Eye (tissue), 1 donor: Measurements from ENCODE around the gene NFATC2.
"Not testable (repeated sequence)": the region's sequence is repeated elsewhere in the genome, so short reads cannot be mapped to it uniquely, and the experiment has no call there.

ENCODE experiments used
- DNase-seq: peaks from one replicate; pipeline ENCODE4 v3.0.0-alpha.2; 2015

Gene NFATC2

DNA sequence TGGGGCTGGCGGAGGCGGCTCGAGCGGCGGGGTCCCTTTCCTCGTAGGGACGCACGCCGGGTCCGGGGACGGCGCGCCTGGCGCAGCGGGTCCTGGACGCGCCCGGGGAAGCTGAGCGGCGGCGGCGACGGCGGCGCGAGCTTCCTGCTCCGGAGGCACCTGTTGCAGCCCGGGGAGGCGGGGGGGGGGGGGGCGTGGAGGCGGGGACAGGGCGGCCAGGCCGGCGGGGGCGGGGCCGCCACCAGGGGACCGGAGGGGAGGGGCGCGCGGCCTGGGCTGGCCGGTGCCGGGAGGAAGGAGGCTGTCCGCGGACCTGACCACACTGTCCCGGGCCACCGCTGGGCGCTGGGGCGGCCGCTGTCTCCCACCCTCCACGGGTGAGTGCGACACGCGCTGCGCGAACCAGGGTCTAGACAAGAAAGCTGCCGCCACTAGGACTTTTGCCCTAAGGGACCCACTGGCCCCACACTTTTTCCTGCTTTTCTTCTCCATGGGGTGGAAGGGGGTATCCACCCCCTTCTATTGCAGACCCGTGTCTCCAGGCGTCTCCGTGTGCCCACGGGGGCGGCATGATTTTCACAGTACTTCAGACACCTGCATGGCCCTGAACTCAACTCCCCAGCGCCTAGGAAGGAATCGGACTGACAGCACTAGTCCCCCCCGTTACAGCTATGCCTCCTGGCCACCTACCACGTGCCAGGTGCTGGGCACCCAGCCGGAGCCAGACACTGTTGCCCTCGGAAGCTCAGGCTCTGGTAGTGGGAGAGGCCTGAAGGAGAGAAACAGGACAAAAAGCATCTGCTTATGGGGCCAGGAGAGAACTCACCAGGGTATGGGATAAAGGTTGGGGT, at the start of gene NFATC2:
NFATC2 (minus strand) TSS at position 149 of the 851 bp plus-strand sequence. CDS start 220 bp downstream, outside the sequence.
- peak; percentile 40 for DNase-seq

DNA sequence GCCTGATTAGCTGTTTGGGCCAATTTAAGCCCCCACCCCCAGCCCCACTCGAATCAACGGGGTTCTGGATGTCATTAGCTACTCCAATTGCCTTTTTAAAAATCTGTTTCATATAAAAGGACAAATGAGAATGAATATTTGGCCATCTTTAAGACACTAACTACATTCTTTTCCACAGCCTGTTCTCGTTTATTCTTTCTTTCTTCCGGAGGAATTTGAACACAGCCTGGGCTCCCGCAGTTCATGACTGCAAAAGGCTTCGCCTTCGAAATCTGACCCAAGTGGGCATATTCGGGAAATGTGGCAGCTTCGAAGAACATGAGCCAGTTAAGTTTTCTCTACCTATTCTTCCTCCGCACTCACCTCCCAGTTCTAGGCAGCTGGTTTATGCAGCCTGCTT, 49.4 kb upstream of the NFATC2 start:
- peak; percentile 25 for DNase-seq

DNA sequence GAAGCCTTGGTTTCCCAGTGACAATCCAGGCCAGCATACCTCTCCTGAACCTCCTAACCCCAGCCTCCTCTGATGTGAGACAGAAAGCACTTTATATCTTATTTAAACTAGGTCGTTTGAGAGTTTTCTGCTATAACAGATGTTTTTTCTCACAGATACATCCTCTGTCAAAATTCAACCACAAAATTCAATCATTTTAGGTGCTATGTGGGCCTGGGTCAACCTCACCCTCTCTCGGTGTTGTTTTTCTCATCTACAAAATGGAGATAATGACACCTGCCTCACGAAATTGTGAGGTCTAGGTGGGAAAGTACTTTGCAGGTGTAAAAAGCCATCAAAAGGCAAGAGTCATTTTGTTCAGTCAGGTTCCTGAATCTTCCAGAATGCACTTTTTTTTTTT, 46.2 kb upstream of the NFATC2 start:
- DNase-seq: no peak

DNA sequence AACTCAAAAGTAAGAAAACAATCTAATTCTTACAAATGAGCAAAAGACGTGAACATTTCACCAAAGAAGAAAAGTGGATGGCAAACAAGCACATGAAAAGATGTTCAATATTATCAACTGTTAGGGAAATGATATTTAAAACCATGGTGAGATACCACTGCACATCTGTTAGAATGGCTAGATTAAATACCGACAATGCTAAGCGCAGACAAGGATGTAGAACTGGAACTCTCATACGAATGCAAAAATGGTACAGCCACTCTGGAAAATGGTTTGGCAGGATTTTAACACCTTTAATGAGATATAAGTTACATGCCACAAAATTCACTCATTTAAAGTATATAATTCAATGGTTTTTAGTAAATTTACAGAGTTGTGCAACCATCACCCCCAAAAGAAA, 44.6 kb upstream of the NFATC2 start:
- no peak for DNase-seq

DNA sequence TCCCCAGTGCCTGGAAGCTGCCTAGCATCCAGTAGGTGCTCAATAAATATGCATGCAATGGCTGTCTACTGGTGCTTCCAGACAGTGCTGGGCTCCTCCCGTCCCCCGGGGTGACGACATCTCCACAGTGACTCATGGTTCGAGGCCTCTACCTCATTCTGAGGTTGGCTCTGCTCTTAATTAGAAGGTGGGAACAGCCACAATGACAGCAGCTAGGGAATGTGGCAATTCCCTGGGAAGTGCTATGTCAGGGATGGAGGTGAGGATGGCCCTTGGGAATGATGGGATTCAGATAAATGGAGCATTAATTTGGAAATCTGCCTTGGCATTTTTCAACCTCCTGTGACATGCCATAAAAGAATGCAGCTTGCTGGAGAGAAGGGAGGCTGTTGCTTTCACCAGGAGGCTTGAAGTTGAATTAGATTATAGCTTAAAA, 43.5 kb upstream of the NFATC2 start:
- DNase-seq: no peak

DNA sequence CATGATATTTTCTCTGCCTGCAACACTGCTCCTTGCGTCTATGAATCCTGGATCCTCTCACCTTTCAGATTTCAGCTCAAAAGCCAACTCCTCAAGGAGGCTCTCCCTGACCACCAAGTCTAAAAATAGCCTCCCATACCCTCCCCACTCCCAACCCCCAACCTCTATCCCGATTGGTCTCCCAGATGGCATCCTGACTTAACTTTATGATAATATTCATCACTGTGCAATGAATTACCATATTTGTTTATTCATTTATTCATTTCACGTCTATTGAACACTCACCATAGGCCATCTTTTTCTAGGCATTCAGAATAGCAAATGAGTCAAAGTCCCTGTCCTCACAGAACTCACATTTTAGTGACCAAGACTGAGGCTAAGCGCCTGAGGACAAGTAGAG, 42.6 kb upstream of the NFATC2 start:
- DNase-seq: no peak

DNA sequence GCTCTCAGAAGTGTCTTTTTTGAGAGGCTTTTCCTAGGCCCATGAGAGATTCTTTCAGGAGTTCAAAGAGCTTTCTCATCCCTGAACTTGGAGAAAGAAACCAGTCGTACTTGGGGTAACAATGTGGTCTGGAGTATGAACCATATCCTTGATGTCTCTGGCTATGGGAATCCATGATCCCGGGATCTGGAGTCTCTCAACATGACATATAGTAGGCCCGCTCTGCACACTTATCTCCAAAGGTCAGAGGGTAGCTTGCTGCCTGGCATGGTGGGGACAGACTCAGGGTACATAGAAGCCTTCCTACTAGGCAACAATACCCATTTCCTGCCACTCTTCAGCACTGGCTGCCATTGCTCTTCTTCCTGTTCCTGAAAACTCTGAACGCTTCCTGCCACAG, 42.2 kb upstream of the NFATC2 start:
- no peak for DNase-seq

DNA sequence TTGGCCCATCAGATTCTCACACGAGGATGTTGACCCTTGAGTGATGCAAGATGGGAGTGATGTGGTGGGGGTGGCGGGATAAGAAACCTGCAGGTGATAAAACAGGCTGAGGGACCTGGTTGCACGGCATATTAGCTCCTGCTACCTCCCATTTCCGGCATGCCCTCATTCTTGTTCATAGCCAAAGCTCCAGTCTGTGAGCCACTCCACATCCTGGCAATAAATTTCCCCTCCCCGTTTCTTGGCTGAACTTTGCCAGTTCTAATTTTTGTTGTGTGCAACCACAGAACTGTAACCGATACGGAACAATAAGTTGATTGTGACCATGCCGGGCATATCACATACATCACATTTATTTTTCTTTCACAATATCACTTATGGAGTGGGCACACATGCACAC, 41.6 kb upstream of the NFATC2 start:
- no peak for DNase-seq

DNA sequence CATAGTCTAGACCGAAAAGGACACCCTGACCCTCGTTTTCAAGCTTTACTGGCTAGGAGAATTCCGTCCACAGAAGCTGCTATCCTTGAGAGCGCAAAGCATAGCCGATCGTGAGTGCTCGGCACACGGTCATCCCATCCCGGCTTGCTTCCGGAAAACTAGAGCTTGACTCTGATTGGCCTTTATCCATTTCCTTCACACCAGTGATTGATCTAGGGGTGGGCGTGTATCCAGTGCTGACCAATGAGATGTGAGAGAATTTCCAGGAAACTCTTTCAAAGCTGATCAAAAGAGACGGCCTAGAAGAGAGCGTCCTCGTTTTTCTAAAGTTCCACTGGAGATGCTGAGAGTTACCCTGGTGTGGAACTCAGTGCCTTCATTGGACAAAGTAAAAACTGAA, 41.0 kb upstream of the NFATC2 start:
- DNase-seq: no peak

DNA sequence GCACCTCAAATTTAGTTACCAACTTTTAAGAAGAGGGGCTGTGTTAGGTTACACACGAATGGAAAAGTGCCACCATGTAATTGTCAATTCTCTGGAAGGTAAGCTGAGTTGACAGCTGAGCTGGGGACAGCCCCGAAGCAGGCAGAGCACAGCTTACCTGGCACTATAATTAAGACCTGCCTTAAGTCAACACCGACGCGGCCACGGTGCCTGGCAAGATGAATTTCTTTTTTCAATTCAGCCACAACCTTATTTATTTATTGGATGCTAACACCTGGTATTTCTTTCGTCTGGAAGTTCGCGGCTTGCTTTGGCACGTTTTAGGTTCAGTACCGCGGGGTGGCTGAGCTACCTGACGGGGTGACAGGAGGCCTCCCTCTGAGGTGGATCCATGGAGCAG, 40.6 kb upstream of the NFATC2 start:
- no peak for DNase-seq

DNA sequence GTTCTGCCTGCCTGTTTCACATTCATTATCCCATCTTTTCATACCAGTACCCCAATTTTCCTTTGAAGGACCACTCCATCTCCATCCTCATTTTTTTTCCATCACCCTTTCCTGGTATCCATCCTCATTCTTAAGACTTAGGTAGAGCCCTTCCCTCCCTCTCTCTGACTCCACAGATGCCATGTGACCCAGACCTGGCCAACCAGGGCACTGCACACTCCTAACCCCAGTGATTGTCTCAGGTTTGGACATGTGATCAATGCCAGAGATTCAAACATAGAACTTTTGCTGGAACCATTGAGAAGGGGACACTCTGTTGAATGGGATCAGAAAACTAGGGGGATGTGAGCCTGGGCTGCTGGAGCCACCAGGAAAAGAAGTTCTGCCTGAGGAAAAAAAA, 39.1 kb upstream of the NFATC2 start:
- DNase-seq: no peak

DNA sequence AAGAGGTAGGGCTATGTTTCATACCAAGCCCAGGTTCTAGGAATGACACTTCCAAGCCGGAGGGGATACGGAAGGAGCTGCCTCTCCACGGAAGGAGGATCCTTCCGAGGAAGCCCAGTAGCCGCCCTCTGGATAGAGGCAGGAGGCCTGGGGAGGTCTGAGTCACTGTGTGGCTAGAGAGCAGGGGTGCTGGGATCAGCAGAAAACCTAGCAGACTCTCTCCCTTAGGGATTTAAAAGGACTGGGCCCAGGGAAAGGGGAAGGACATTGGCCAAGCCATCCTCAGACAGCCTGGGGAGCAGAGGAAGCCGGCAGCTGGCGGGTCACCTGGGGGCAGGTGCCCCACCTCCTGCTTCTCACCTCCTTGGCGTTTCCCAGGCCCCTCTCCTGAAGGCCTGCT, 36.6 kb upstream of the NFATC2 start:
- DNase-seq: no peak

DNA sequence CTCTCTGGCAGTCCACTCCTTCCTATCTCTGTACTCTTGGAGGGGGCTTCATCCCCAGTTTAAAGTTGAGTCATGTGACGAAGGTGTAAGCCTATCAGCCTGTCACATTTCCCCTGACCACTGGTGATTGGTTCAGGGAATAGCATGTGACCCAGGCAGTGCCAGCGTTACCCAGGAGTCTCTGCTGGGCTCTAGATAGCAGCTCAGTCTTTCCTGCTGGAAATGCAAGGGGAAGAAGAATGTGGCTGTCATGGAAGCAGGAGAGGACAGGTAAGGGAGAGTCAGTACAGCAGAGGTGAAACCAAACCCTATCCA, 35.6 kb upstream of the NFATC2 start:
- no peak for DNase-seq

DNA sequence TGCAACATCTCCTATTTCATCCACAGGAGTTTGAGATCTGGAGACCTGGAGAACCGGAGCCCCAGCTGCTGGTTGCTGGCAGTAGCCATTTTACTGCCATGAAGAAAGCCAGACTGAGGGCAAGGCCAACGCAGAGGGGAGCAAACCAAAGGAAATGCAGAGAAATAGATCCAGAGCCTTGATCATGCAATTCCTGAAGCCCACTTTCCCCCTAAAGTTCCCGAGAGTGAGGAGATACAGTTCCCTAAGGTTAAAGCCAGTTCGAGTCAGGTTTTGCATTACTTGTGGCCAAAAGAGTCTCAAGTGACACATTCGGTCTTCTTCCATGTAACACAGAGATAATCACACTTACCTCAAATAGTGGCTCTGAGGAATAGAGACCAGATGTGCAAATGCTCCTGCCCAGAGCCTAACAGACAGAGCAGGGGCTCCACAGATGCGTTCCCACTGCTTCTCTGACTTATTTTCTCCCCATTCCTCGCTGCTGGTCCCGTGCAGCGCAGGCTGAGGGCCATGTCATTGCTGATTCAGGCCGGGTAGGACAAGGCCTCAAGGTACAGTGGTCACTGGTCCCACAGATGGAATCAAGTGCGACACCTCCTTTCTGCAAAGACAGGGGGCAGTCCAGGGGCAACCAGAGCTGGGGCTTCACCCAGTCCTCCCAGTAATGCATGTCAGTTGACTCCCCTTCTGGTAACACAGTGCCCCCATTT, 35.1 kb upstream of the NFATC2 start:
- DNase-seq: no peak

DNA sequence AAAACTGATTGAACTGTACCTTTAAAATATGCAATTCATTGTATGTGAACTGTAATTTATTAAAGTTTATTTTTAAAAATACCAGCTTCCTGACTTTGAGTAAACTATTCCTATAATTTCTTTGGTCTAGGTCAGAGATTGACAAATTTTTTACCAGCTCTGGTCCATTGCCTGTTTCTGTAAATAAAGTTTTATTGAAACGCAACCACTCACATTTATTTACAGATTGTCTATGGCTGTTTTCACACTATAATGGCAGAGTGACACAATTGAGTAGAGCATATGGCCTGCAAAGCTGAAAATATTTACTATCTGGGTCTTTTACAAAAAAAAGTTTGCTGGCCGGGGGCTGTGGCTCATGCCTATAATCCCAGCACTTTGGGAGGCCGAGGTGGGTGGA, 33.0 kb upstream of the NFATC2 start:
- no peak for DNase-seq

DNA sequence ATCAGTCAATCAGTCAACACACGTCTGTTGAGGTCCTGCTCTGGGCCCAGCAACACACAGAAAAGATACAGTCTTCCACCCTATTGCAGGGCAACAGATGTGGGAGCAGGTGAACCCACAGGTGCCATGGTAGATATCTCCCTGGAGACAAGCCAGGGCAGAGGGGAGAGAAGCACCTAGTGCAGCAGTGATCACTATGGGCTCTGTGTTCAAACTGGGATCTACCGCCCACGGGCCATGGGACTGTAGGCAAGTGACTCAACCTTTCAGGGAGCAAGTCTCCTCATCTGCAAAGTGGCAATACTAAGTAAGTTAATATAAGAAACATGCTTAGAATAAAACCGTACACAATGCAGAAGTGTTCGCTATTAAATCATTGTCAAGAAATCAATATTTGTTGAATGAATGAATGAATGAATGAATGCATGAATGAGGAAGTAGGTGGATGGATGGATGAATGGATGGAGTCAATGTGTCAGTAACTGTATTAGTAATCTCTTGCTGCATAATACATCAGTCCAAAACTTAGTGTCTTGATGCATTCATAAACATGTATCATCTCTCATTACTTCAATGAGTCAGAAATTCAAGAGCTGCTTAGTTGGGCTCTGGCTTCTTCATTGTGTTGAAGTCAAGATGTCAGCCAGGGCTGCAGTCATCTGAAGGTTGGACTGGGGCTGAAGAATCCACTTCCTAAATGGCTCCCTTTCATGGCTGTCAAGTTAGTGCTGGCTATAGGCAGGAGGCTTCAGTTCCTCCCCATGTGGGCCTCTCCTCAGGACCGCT, 31.9 kb upstream of the NFATC2 start:
- no peak for DNase-seq

DNA sequence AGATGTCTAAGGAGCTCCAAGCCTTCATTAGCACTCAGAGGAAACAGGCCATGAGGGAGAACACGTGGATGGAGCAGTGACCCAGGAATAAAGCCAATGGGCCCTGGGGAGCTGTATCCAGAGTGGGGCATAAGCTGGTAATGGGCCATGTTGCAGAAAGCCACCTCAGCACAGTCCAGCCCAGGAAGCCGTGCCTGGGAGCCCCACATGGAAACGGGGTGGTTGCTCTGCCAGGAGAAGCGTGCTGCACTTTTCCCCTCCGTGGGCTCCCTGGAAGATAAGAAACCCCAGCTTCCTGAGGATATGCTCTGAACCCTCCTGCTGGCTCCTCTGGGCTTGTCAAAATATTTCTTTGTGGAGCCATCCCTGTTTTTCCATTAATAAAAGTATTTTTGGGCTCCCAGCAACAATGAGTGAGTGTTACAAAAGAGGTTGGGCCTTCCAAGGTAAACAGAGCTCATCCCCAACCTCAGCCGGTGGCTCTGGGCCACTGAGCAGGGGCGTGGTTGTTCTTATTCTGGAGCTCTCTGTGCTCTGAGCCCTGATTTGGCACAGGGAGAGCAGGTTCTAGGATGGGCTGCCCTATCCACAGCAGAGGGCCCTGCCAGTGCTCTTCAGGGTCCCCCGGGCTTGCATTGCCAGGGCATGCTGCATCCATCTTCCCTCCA, 31.2 kb upstream of the NFATC2 start:
- DNase-seq: no peak

DNA sequence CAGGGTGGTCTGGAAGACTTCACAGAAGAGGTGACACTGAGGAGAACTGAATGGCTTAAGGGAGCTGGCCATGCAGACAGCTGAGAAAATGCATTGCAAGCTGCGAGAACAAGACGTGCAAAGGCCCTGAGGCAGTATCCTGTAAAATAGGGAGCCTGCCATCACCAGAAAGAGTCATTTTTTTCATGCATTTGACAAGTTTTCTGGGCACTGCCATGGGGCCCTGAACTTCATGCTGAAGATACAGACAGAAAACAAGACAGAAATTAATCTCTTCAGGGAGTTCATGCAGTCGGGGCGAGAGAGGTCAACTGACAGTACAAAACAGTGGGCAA, 28.9 kb upstream of the NFATC2 start:
- DNase-seq: no peak

DNA sequence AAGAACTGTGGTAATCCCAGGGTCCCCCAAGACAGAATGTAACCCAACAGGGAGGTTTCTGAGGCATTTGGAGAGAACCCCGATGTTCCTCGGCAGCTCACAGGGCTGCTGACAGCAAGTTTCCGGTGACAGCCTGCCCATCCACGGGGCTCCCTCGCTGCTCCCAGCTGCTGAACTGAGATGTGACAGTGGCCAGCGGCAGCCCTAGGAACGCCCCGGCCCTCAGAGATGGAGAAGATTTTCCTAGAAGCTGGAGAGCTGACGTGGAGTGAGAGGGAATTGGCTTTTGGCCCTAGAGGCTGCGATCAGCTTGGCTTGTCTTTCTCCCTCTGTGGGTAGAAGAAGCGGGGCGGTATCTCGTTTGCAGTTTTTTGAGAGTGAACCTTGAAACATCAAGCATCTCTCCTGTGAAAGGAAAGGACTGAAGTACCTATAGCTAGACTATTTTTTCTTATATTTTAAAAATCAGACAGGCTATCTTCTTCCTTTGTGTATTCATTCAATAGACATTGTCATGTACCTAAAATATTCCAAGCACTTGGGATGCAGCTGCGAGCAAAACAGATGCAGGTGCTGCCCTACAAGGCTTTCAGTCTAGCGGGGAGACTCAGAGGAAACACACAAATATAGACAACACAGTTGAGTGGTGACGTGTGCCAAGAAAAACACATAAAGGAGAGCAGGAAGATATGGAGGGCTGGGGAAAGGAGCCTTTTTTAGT, 28.4 kb upstream of the NFATC2 start:
- DNase-seq: no peak

DNA sequence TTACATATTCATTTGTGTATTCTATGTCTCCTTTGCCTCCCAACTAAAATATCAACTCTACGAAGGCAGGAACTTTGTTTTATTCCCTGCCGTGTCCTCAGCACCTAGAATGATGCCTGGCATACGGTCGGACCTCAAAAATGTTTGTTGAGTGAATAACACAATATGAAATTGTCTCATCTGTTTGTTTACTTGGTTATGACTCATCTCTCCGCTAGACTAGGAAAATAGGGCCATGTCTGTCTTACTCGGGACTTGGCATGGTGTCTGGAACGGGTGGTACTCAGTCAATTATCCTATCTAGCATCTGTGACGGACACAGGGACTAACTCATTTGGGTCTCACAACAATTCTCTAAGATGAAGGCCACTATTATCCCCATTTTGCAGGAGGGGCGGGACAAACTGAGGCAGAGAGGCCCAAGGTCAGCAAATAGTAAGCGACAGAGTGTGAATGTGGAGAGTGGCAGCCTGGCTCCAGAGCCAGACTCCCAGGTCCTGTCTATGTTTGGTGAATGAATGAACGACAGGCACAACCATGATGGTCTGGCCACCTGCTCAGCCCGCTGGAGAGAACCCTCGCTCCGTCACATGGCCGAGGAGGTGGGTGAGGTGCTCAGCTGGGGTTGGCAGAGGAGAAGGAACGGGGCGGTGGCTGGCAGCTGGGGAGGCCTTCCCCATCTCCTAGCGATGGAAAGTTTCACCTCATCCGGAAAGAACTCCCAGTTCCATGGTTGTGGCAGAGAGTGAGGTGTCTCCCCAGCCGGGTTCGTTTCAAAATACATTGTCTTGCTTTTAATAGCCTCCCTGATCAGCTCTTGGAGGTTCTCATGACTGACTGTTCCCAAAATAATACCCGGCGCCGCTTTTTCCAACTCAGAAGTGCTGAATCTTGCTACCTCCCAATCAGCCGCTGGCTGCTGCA, 27.6 kb upstream of the NFATC2 start:
- no peak for DNase-seq

DNA sequence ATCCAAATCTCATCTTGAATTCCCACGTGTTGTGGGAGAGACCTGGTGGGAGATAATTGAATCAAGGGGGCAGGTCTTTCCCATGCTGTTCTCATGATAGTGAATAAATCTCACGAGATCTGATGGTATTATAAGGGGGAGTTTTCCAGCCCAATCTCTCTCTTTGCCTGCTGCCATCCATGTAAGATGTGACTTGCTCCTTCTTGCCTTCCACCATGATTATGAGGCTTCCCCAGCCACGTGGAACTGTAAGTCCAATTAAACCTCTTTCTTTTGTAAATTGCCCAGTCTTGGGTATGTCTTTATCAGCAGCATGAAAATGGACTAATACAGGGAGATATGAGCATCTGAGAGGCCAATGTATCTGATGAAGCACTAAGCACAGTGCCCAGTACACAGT, 26.0 kb upstream of the NFATC2 start:
- DNase-seq: not testable (repeated sequence)

DNA sequence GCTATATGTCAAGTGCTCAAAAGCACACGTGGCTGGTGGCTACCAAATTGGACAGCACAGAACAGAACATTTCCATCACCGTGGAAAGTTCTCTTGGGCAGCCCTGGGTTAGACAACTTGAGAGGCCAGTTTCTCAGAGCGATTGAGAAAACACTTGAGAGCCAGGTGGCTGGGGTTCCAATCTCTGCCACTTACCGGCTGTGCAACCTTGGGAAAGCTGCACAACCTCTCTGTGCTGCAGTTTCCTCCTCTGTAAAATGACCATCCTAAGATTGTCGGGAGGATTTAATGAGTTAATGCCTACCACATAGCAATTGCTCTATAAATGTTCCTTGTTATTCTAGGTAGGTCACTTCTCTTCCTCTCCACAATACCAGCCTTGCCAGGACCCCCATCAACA, 25.1 kb upstream of the NFATC2 start:
- no peak for DNase-seq
